Measurements from ENCODE around the gene COL28A1.

DNA sequence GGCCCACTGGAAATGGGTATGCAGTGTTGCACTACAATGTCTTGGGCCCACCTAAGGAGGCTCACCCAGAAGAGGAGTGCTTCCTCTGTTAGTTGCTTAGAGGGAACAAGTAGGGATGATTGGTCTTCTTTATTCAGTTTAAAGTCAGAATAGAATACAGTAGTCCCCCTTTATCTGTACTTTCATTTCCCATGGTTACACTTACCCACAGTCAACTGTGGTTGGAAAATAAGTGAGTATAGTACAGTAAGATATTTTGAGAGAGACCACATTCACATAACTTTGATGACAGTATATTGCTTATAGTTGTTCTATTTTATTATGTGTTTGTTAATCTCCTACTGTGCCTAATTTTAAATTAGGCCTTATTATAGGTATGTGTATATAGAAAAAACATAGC is 151.4 kb downstream of the COL28A1 start:
- TF ChIP-seq ZNF777 (tag by site-specific recombination; IDR thresholded peaks at IDR 0.05; ENCODE audit: borderline replicate concordance) (no peak), ZNF792 (tag by site-specific recombination; IDR thresholded peaks at IDR 0.05) (no peak), ZNF311 (tag by site-specific recombination; IDR thresholded peaks at IDR 0.05; ENCODE audit: borderline replicate concordance) (no peak)
